HG03045 (cell line): ENCODE measurements around the gene PLEKHM1.
"Not testable (repeated sequence)": the region's sequence is repeated elsewhere in the genome, so short reads cannot be mapped to it uniquely, and the experiment has no call there.

ENCODE experiments used
- ATAC-seq: cut with Tn5 transposase; IDR thresholded peaks from one replicate; pipeline ENCODE4 v1.9.1; 2021; ENCODE audit warnings: mild to moderate bottlenecking, moderate library complexity; ENCODE audit not compliant: unreplicated experiment

Gene PLEKHM1

GRCh38 chr17:45461524-45462327, 28.8 kb downstream of the PLEKHM1 start:
- peak; percentile 79 for ATAC-seq

GRCh38 chr17:45460422-45460821, 30.1 kb downstream of the PLEKHM1 start:
- ATAC-seq, result not testable (repeated sequence)

- not testable (repeated sequence) for ATAC-seq
Observed at GRCh38 chr17:45454341-45454740, 36.2 kb downstream of the PLEKHM1 start.

GRCh38 chr17:45453731-45454130, 36.8 kb downstream of the PLEKHM1 start:
- ATAC-seq, result not testable (repeated sequence)

GRCh38 chr17:45453225-45453534, 37.3 kb downstream of the PLEKHM1 start:
- ATAC-seq, result not testable (repeated sequence)

GRCh38 chr17:45452329-45453224, 37.9 kb downstream of the PLEKHM1 start:
- ATAC-seq, result not testable (repeated sequence)

- ATAC-seq, result not testable (repeated sequence)
Observed at GRCh38 chr17:45451660-45452059, 38.9 kb downstream of the PLEKHM1 start.

GRCh38 chr17:45451131-45451530, 39.4 kb downstream of the PLEKHM1 start:
- ATAC-seq, result no peak

GRCh38 chr17:45449708-45450329, 40.7 kb downstream of the PLEKHM1 start:
- not testable (repeated sequence) for ATAC-seq

GRCh38 chr17:45449260-45449659, 41.3 kb downstream of the PLEKHM1 start:
- not testable (repeated sequence) for ATAC-seq

GRCh38 chr17:45448483-45448882, 42.0 kb downstream of the PLEKHM1 start:
- ATAC-seq, result not testable (repeated sequence)

- not testable (repeated sequence) for ATAC-seq
Observed at GRCh38 chr17:45448066-45448465, 42.5 kb downstream of the PLEKHM1 start.

GRCh38 chr17:45447650-45448049, 42.9 kb downstream of the PLEKHM1 start:
- ATAC-seq, result not testable (repeated sequence)

- not testable (repeated sequence) for ATAC-seq
Observed at GRCh38 chr17:45446872-45447625, 43.5 kb downstream of the PLEKHM1 start.

GRCh38 chr17:45445901-45446743, 44.4 kb downstream of the PLEKHM1 start:
- not testable (repeated sequence) for ATAC-seq

GRCh38 chr17:45444856-45445820, 45.4 kb downstream of the PLEKHM1 start:
- not testable (repeated sequence) for ATAC-seq

- ATAC-seq, result not testable (repeated sequence)
Observed at GRCh38 chr17:45444301-45444700, 46.2 kb downstream of the PLEKHM1 start.
